Measurements from ENCODE around the gene RETNLB. TPM values are rescaled to one million over a fixed set of nuclear protein-coding genes. Genes with fewer than 3 reads are reported as not detected.

The RETNLB gene
- not detected for total RNA-seq

GRCh38 chr3:108757404-108757982 is at the start of gene RETNLB:
Gene RETNLB (minus strand): TSS chr3:108757410. CDS start chr3:108757185, 225 bp downstream.
- peaks cover 15% of the 10 kb centered on the region for H3K4me1 Mint-ChIP-seq
- H3K9me3 Mint-ChIP-seq: peaks cover 5% of the 10 kb centered on the region
- ATAC-seq (ENCODE audit: low read depth): no peak
- H3K27me3 Mint-ChIP-seq: peaks cover 4% of the 10 kb centered on the region
- H3K36me3 Mint-ChIP-seq: peaks cover 4% of the 10 kb centered on the region
- DNase-seq: no peak
- no peak within 1 kb of the TSS for H3K4me3 Mint-ChIP-seq
- POLR2A ChIA-PET: no interaction called here
- no peak within 1 kb of the TSS for H3K27ac Mint-ChIP-seq

- Mint-ChIP-seq H3K9me3 (peaks cover 13% of the 10 kb centered on the region), H3K27me3 (no peaks in the 10 kb centered on the region), H3K36me3 (peaks cover 14% of the 10 kb centered on the region), H3K4me3 (peak overlapping the region; percentile 58), H3K27ac (peak overlapping the region; percentile 81), H3K4me1 (peaks cover 20% of the 10 kb centered on the region)
- ATAC-seq (ENCODE audit: low read depth) (peak; percentile 98), DNase-seq (no peak)
- POLR2A ChIA-PET: interaction anchor here (0.7 to 1.3 kb wide), 3 partner anchors 15 to 216 kb away, joined by 3 to 4 read pairs (median 3); no protein-coding TSS in a partner anchor
Measured at GRCh38 chr3:108806316-108806715, 49.1 kb upstream of the RETNLB start.

GRCh38 chr3:108804966-108805365 is 47.8 kb upstream of the RETNLB start:
- POLR2A ChIA-PET: no interaction called here
- ATAC-seq (ENCODE audit: low read depth): no peak
- Mint-ChIP-seq H3K9me3 (peaks cover 9% of the 10 kb centered on the region), H3K36me3 (peaks cover 10% of the 10 kb centered on the region), H3K27me3 (no peaks in the 10 kb centered on the region), H3K27ac (peak overlapping the region; percentile 81), H3K4me3 (peak overlapping the region; percentile 26), H3K4me1 (peaks cover 18% of the 10 kb centered on the region)
- DNase-seq: no peak

- Mint-ChIP-seq H3K4me3 (no peak overlapping the region), H3K36me3 (peaks cover 10% of the 10 kb centered on the region), H3K27me3 (no peaks in the 10 kb centered on the region), H3K27ac (no peak overlapping the region), H3K9me3 (peaks cover 9% of the 10 kb centered on the region), H3K4me1 (peaks cover 18% of the 10 kb centered on the region)
- ATAC-seq (ENCODE audit: low read depth): no peak
- POLR2A ChIA-PET: no interaction called here
- no peak for DNase-seq
Measured at GRCh38 chr3:108804437-108804836, 47.2 kb upstream of the RETNLB start.

GRCh38 chr3:108791473-108791872 is 34.3 kb upstream of the RETNLB start:
- Mint-ChIP-seq H3K27me3 (no peaks in the 10 kb centered on the region), H3K4me1 (no peaks in the 10 kb centered on the region), H3K27ac (no peak overlapping the region), H3K9me3 (peaks cover 7% of the 10 kb centered on the region), H3K4me3 (no peak overlapping the region), H3K36me3 (no peaks in the 10 kb centered on the region)
- ATAC-seq (ENCODE audit: low read depth) (no peak), DNase-seq (no peak)
- POLR2A ChIA-PET: no interaction called here

- Mint-ChIP-seq H3K9me3 (no peaks in the 10 kb centered on the region), H3K27ac (peak overlapping the region; percentile 40)
Measured at GRCh38 chr3:108780235-108780634, 23.0 kb upstream of the RETNLB start.

GRCh38 chr3:108779496-108779895 is 22.3 kb upstream of the RETNLB start:
- H3K27me3 Mint-ChIP-seq: peaks cover 1% of the 10 kb centered on the region
- H3K4me3 Mint-ChIP-seq: peak overlapping the region; percentile 7
- no peaks in the 10 kb centered on the region for H3K9me3 Mint-ChIP-seq
- no peak overlapping the region for H3K27ac Mint-ChIP-seq
- DNase-seq: no peak
- ATAC-seq (ENCODE audit: low read depth): no peak
- peaks cover 22% of the 10 kb centered on the region for H3K4me1 Mint-ChIP-seq
- POLR2A ChIA-PET: no interaction called here
- peaks cover 4% of the 10 kb centered on the region for H3K36me3 Mint-ChIP-seq

More at GRCh38 chr3:108780235-108780634, 23.0 kb upstream of the RETNLB start:
- Mint-ChIP-seq H3K27me3 (peaks cover 6% of the 10 kb centered on the region), H3K4me3 (peak overlapping the region; percentile 47), H3K4me1 (peaks cover 22% of the 10 kb centered on the region), H3K36me3 (peaks cover 4% of the 10 kb centered on the region)
- DNase-seq: peak; percentile 48
- peak; percentile 95 for ATAC-seq (ENCODE audit: low read depth)
- POLR2A ChIA-PET: no interaction called here

GRCh38 chr3:108775649-108776048 is 18.4 kb upstream of the RETNLB start:
- Mint-ChIP-seq H3K27ac (no peak overlapping the region), H3K9me3 (peaks cover 4% of the 10 kb centered on the region), H3K27me3 (no peaks in the 10 kb centered on the region), H3K4me1 (peaks cover 22% of the 10 kb centered on the region), H3K36me3 (peaks cover 7% of the 10 kb centered on the region), H3K4me3 (no peak overlapping the region)
- DNase-seq: no peak
- POLR2A ChIA-PET: no interaction called here
- no peak for ATAC-seq (ENCODE audit: low read depth)

GRCh38 chr3:108767253-108767652 is 10.0 kb upstream of the RETNLB start:
- ATAC-seq (ENCODE audit: low read depth) (no peak), DNase-seq (no peak)
- POLR2A ChIA-PET: no interaction called here
- no peak overlapping the region for H3K4me3 Mint-ChIP-seq
- H3K27me3 Mint-ChIP-seq: peaks cover under 1% of the 10 kb centered on the region
- H3K36me3 Mint-ChIP-seq: peaks cover 2% of the 10 kb centered on the region
- H3K4me1 Mint-ChIP-seq: no peaks in the 10 kb centered on the region
- no peak overlapping the region for H3K27ac Mint-ChIP-seq
- peaks cover 5% of the 10 kb centered on the region for H3K9me3 Mint-ChIP-seq

GRCh38 chr3:108755686-108756085 is 1.5 kb downstream of the RETNLB start:
- H3K9me3 Mint-ChIP-seq: peaks cover 5% of the 10 kb centered on the region
- H3K36me3 Mint-ChIP-seq: peaks cover 4% of the 10 kb centered on the region
- ATAC-seq (ENCODE audit: low read depth): peak; percentile 30
- H3K27me3 Mint-ChIP-seq: no peaks in the 10 kb centered on the region
- DNase-seq: no peak
- no peak overlapping the region for H3K27ac Mint-ChIP-seq
- H3K4me3 Mint-ChIP-seq: no peak overlapping the region
- POLR2A ChIA-PET: no interaction called here
- peaks cover 15% of the 10 kb centered on the region for H3K4me1 Mint-ChIP-seq

- H3K36me3 Mint-ChIP-seq: no peaks in the 10 kb centered on the region
- no peak overlapping the region for H3K4me3 Mint-ChIP-seq
- H3K27me3 Mint-ChIP-seq: no peaks in the 10 kb centered on the region
- no peak for ATAC-seq (ENCODE audit: low read depth)
- no peaks in the 10 kb centered on the region for H3K4me1 Mint-ChIP-seq
- H3K27ac Mint-ChIP-seq: no peak overlapping the region
- DNase-seq: no peak
- H3K9me3 Mint-ChIP-seq: peaks cover 1% of the 10 kb centered on the region
- POLR2A ChIA-PET: no interaction called here
Measured at GRCh38 chr3:108744762-108745161, 12.4 kb downstream of the RETNLB start.

- DNase-seq: no peak
- no peak overlapping the region for H3K27ac Mint-ChIP-seq
- no peak for ATAC-seq (ENCODE audit: low read depth)
- no peaks in the 10 kb centered on the region for H3K27me3 Mint-ChIP-seq
- peaks cover 1% of the 10 kb centered on the region for H3K9me3 Mint-ChIP-seq
- no peak overlapping the region for H3K4me3 Mint-ChIP-seq
- no peaks in the 10 kb centered on the region for H3K36me3 Mint-ChIP-seq
- POLR2A ChIA-PET: no interaction called here
- no peaks in the 10 kb centered on the region for H3K4me1 Mint-ChIP-seq
Measured at GRCh38 chr3:108742929-108743328, 14.3 kb downstream of the RETNLB start.

GRCh38 chr3:108736821-108737220 is 20.4 kb downstream of the RETNLB start:
- peaks cover 2% of the 10 kb centered on the region for H3K9me3 Mint-ChIP-seq
- H3K36me3 Mint-ChIP-seq: no peaks in the 10 kb centered on the region
- H3K27me3 Mint-ChIP-seq: no peaks in the 10 kb centered on the region
- H3K4me3 Mint-ChIP-seq: no peak overlapping the region
- H3K27ac Mint-ChIP-seq: no peak overlapping the region
- ATAC-seq (ENCODE audit: low read depth) (no peak), DNase-seq (no peak)
- H3K4me1 Mint-ChIP-seq: no peaks in the 10 kb centered on the region
- POLR2A ChIA-PET: no interaction called here

GRCh38 chr3:108728934-108729333 is 28.3 kb downstream of the RETNLB start:
- no peak overlapping the region for H3K27ac Mint-ChIP-seq
- DNase-seq: no peak
- ATAC-seq (ENCODE audit: low read depth): no peak
- H3K36me3 Mint-ChIP-seq: peaks cover 2% of the 10 kb centered on the region
- H3K4me1 Mint-ChIP-seq: no peaks in the 10 kb centered on the region
- peaks cover 4% of the 10 kb centered on the region for H3K27me3 Mint-ChIP-seq
- POLR2A ChIA-PET: no interaction called here
- H3K4me3 Mint-ChIP-seq: no peak overlapping the region
- H3K9me3 Mint-ChIP-seq: peaks cover 3% of the 10 kb centered on the region
